Measurements from ENCODE around the gene CCNL1. TPM values are rescaled to one million over a fixed set of nuclear protein-coding genes. Genes with fewer than 3 reads are reported as not detected.

The CCNL1 gene
- total and polyA plus RNA-seq, 2 of the 4 experiments (the other 2 are of a cell fraction): 60.9 to 83.3 TPM

DNA sequence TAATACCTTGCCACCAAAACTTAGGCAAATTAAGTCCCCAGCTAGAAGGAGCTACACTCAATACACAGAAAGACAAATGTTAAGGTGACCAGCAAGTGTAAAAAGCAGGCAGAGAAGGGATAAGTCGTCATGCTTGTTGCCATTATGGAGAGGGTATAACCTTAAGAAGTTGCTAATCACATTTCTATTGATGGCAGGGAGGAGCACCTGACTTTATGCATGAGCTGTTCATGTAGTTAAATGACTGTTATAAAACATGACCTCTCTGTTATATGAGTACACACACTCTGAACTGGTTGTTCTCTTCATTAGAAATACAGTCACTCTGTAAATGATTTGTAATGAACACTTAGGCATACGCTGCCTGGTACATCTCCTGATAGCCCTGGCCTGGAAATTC, 6.6 kb upstream of the CCNL1 start:
- DNase-seq: no peak
- H3K4ac ChIP-seq (ENCODE audit: low read depth, low read length): no peak overlapping the region
- H3K4me2 ChIP-seq (ENCODE audit: low read depth, low read length): no peak overlapping the region
- no peak overlapping the region for H2AFZ ChIP-seq (replicated peaks; ENCODE audit: low read length, poor library complexity)
- no peaks in the 10 kb centered on the region for H3K9me3 ChIP-seq (ENCODE audit: control insufficient read depth, insufficient read depth, low read length)
- CTCF ChIA-PET: no interaction called here
- no peak overlapping the region for H2BK20ac ChIP-seq (ENCODE audit: low read depth, low read length)
- H4K91ac ChIP-seq (ENCODE audit: insufficient read depth, low read depth, low read length): no peak overlapping the region
- POLR2A ChIA-PET (ENCODE audit: unreplicated experiment): no interaction called here
- H3K27me3 ChIP-seq (ENCODE audit: control insufficient read depth, insufficient read depth, low read length): no peaks in the 10 kb centered on the region
- no peak overlapping the region for H2AK5ac ChIP-seq (ENCODE audit: low read depth, low read length)
- H3K23ac ChIP-seq (ENCODE audit: low read depth, low read length): no peak overlapping the region
- no peak overlapping the region for H2BK15ac ChIP-seq (ENCODE audit: low read depth, low read length)
- no peak overlapping the region for H2AK9ac ChIP-seq (replicated peaks; ENCODE audit: low read depth, low read length, poor library complexity)
- ATAC-seq (ENCODE audit: low read depth): no peak
- no peak overlapping the region for H3K9ac ChIP-seq (ENCODE audit: low read depth, low read length)
- H2BK120ac ChIP-seq (ENCODE audit: low read depth, low read length): no peak overlapping the region
- intact Hi-C loops (cut with micrococcal nuclease) (no loop called here), dilution Hi-C loops (cut with HindIII; ENCODE audit: low sequenced_read_pairs, unreplicated experiment) (no loop called here), in situ Hi-C loops (cut with MboI; ENCODE audit: low sequenced_read_pairs) (loop anchor here (25.0 kb wide), 1 partner anchor 1546 kb away; no protein-coding TSS in a partner anchor)
- no peaks in the 10 kb centered on the region for H4K20me1 ChIP-seq (ENCODE audit: insufficient read depth, low read length)
- no peaks in the 10 kb centered on the region for H3K36me3 ChIP-seq (ENCODE audit: control insufficient read depth, insufficient read depth, low read length)
- no peak overlapping the region for H3K18ac ChIP-seq (ENCODE audit: low read depth, low read length)
- no peak overlapping the region for H2BK5ac ChIP-seq (ENCODE audit: low read depth, low read length, poor library complexity, severe bottlenecking)
- H3K4me3 ChIP-seq (ENCODE audit: insufficient read depth, low read depth, low read length): no peak overlapping the region
- H3K56ac ChIP-seq (ENCODE audit: extremely low read depth, insufficient read depth, low read length): no peak overlapping the region
- no peak overlapping the region for H3K27ac ChIP-seq (ENCODE audit: insufficient read depth, low read length)
- no peaks in the 10 kb centered on the region; the same call in 1 of the 2 replicates for H3K4me1 ChIP-seq (ENCODE audit: control insufficient read depth, insufficient read depth, low read length)
- H3K79me1 ChIP-seq (ENCODE audit: low read depth in 1 of 2, low read length in 2 of 2): peaks cover 3 to 6% of the 10 kb centered on the region in 2 experiments; a peak in 3 of 4 replicates
- no peak overlapping the region for H4K8ac ChIP-seq (ENCODE audit: low read depth in 2 of 2, low read length in 2 of 2)
- H4K5ac ChIP-seq (ENCODE audit: low read depth, low read length): no peak overlapping the region
- TF ChIP-seq POLR2A (IDR thresholded peaks at IDR 0.05; ENCODE audit: low read depth, low read length) (no peak), RAD21 (IDR thresholded peaks at IDR 0.05; ENCODE audit: low read length) (no peak), FOS (IDR thresholded peaks at IDR 0.05; ENCODE audit: low read depth, low read length) (no peak), MAFK (IDR thresholded peaks at IDR 0.05; ENCODE audit: low read depth, low read length) (no peak), RCOR1 (IDR thresholded peaks at IDR 0.05; ENCODE audit: insufficient replicate concordance, low read length) (no peak), RFX5 (IDR thresholded peaks at IDR 0.05; ENCODE audit: low read depth, low read length) (no peak), MAZ (IDR thresholded peaks at IDR 0.05; ENCODE audit: borderline replicate concordance, low read depth, low read length) (no peak), SMC3 (IDR thresholded peaks at IDR 0.05; ENCODE audit: low read depth, low read length) (no peak)
- TF ChIP-seq, protein P1, sequence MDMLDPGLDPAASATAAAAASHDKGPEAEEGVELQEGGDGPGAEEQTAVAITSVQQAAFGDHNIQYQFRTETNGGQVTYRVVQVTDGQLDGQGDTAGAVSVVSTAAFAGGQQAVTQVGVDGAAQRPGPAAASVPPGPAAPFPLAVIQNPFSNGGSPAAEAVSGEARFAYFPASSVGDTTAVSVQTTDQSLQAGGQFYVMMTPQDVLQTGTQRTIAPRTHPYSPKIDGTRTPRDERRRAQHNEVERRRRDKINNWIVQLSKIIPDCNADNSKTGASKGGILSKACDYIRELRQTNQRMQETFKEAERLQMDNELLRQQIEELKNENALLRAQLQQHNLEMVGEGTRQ (IDR thresholded peaks at IDR 0.05; ENCODE audit: low read depth, low read length): no peak
- WGBS, 2 experiments (ENCODE audit: extremely low coverage in 2 of 2, insufficient read length in 1 of 2): no CpG with 5 or more reads among the region's 2 CpGs
- H3K9me1 ChIP-seq (ENCODE audit: insufficient read depth, low read length): no peaks in the 10 kb centered on the region
- no TSS peak for BruUV-seq (replicated peaks)
- no peak overlapping the region for H3K14ac ChIP-seq (replicated peaks; ENCODE audit: low read depth, low read length)

All from IMR-90 (cell line).